B cell (primary cell): ENCODE results near the gene CD200R1L.

Source experiments
- CTCF ChIP-seq: fragments of 200-600 bp; IDR thresholded peaks from one replicate; pipeline ENCODE4 v1.8.0; 2022; ENCODE audit warnings: antibody characterized with exemption, mild to moderate bottlenecking
- EZH2 ChIP-seq: IDR thresholded peaks from 2 replicates; pipeline ENCODE4 v1.6.1; 2012; ENCODE audit warnings: borderline replicate concordance, low read depth, mild to moderate bottlenecking, moderate library complexity, low read length; ENCODE audit not compliant: insufficient read depth, poor library complexity, severe bottlenecking

GRCh38 chr3:112770032-112770626 lies 76.5 kb downstream of the CD200R1L start:
- no peak for TF ChIP-seq CTCF
- TF ChIP-seq EZH2 = no peak
